ENCODE measurements around the gene KRTAP21-3. TPM values are rescaled to one million over a fixed set of nuclear protein-coding genes. Genes with fewer than 3 reads are reported as not detected.

Gene KRTAP21-3
- total RNA-seq, 1 experiment from 2014 or later: not detected

GRCh38 chr21:30676737-30677136 is 41.8 kb downstream of the KRTAP21-3 start:
- DNase-seq: peak; percentile 49

GRCh38 chr21:30674312-30674711 is 44.3 kb downstream of the KRTAP21-3 start:
- Histone ChIP-seq H3K4me1 (ENCODE audit: insufficient read depth, low read length) (no peaks in the 10 kb centered on the region), H3K27ac (ENCODE audit: low read length) (no peak overlapping the region), H4K20me1 (ENCODE audit: low read length) (no peaks in the 10 kb centered on the region), H3K9me2 (replicated peaks; ENCODE audit: low read length) (0 out of 2 replicates have a peak, but pooled peaks cover 5% of the 10 kb centered on the region), H3K9me3 (ENCODE audit: low read length) (no peaks in the 10 kb centered on the region), H2AFZ (ENCODE audit: low read length) (no peak overlapping the region), H3K4me3 (ENCODE audit: low read length) (no peak overlapping the region), H3K4me2 (ENCODE audit: low read length) (no peak overlapping the region), H3K27me3 (ENCODE audit: low read length) (no peaks in the 10 kb centered on the region), H3K9ac (ENCODE audit: low read length) (no peak overlapping the region), H3K79me2 (ENCODE audit: low read length) (no peaks in the 10 kb centered on the region), H3K36me3 (ENCODE audit: low read depth, low read length) (no peaks in the 10 kb centered on the region), H3F3A (ENCODE audit: low read length, unreplicated experiment) (no peaks in the 10 kb centered on the region)
- no TSS peak for BruUV-seq (replicated peaks)
- DNase-seq: no peak
- TF ChIP-seq EZH2phosphoT487 (IDR thresholded peaks at IDR 0.05; ENCODE audit: borderline replicate concordance, low read length) (no peak), EZH2 (IDR thresholded peaks at IDR 0.05; ENCODE audit: low read length, unreplicated experiment) (no peak)
- TF ChIP-seq, protein P1, sequence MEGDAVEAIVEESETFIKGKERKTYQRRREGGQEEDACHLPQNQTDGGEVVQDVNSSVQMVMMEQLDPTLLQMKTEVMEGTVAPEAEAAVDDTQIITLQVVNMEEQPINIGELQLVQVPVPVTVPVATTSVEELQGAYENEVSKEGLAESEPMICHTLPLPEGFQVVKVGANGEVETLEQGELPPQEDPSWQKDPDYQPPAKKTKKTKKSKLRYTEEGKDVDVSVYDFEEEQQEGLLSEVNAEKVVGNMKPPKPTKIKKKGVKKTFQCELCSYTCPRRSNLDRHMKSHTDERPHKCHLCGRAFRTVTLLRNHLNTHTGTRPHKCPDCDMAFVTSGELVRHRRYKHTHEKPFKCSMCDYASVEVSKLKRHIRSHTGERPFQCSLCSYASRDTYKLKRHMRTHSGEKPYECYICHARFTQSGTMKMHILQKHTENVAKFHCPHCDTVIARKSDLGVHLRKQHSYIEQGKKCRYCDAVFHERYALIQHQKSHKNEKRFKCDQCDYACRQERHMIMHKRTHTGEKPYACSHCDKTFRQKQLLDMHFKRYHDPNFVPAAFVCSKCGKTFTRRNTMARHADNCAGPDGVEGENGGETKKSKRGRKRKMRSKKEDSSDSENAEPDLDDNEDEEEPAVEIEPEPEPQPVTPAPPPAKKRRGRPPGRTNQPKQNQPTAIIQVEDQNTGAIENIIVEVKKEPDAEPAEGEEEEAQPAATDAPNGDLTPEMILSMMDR (conservative IDR thresholded peaks at IDR 0.05; ENCODE audit: low read depth, low read length): no peak
- ChIA-PET CTCF (no interaction called here), POLR2A (ENCODE audit: unreplicated experiment) (no interaction called here)
- intact Hi-C loops (cut with micrococcal nuclease): no loop called here
- peak; percentile 83 for ATAC-seq

More at GRCh38 chr21:30676737-30677136, 41.8 kb downstream of the KRTAP21-3 start:
- no peak overlapping the region for H3K27ac ChIP-seq (ENCODE audit: low read length)
- H4K20me1 ChIP-seq (ENCODE audit: low read length): no peaks in the 10 kb centered on the region
- no peak overlapping the region for H2AFZ ChIP-seq (ENCODE audit: low read length)
- H3K4me2 ChIP-seq (ENCODE audit: low read length): no peak overlapping the region
- POLR2A ChIA-PET (ENCODE audit: unreplicated experiment): no interaction called here
- no peaks in the 10 kb centered on the region for H3K27me3 ChIP-seq (ENCODE audit: low read length)
- H3K9me3 ChIP-seq (ENCODE audit: low read length): no peaks in the 10 kb centered on the region
- peak; percentile 27 for ATAC-seq
- H3K79me2 ChIP-seq (ENCODE audit: low read length): no peaks in the 10 kb centered on the region
- no peaks in the 10 kb centered on the region for H3K36me3 ChIP-seq (ENCODE audit: low read depth, low read length)
- no TSS peak for BruUV-seq (replicated peaks)
- H3K4me3 ChIP-seq (ENCODE audit: low read length): no peak overlapping the region
- CTCF ChIA-PET: no interaction called here
- TF ChIP-seq, protein P1 (conservative IDR thresholded peaks at IDR 0.05; ENCODE audit: low read depth, low read length): no peak
- TF ChIP-seq EZH2phosphoT487 (IDR thresholded peaks at IDR 0.05; ENCODE audit: borderline replicate concordance, low read length) (no peak), EZH2 (IDR thresholded peaks at IDR 0.05; ENCODE audit: low read length, unreplicated experiment) (no peak)
- no peaks in the 10 kb centered on the region for H3F3A ChIP-seq (ENCODE audit: low read length, unreplicated experiment)
- H3K4me1 ChIP-seq (ENCODE audit: insufficient read depth, low read length): no peaks in the 10 kb centered on the region
- H3K9me2 ChIP-seq (replicated peaks; ENCODE audit: low read length): 0 out of 2 replicates have a peak, but pooled peaks cover 5% of the 10 kb centered on the region
- intact Hi-C loops (cut with micrococcal nuclease): no loop called here
- no peak overlapping the region for H3K9ac ChIP-seq (ENCODE audit: low read length)

GRCh38 chr21:30672985-30673650 is 45.5 kb downstream of the KRTAP21-3 start:
- intact Hi-C loops (cut with micrococcal nuclease): no loop called here
- H3K4me3 ChIP-seq (ENCODE audit: low read length): no peak overlapping the region
- no peak overlapping the region for H2AFZ ChIP-seq (ENCODE audit: low read length)
- ChIA-PET POLR2A (ENCODE audit: unreplicated experiment) (interaction anchor here (0.6 kb wide), 1 partner anchor 23 kb away, joined by 8 read pairs; no protein-coding TSS in a partner anchor), CTCF (no interaction called here)
- no peak overlapping the region for H3K9ac ChIP-seq (ENCODE audit: low read length)
- H3F3A ChIP-seq (ENCODE audit: low read length, unreplicated experiment): no peaks in the 10 kb centered on the region
- TF ChIP-seq EZH2 (IDR thresholded peaks at IDR 0.05; ENCODE audit: low read length, unreplicated experiment): no peak
- no TSS peak for BruUV-seq (replicated peaks)
- no peak for ATAC-seq
- H3K9me3 ChIP-seq (ENCODE audit: low read length): no peaks in the 10 kb centered on the region
- H3K27me3 ChIP-seq (ENCODE audit: low read length): no peaks in the 10 kb centered on the region
- H3K9me2 ChIP-seq (replicated peaks; ENCODE audit: low read length): no peaks in the 10 kb centered on the region
- no peak overlapping the region for H3K4me2 ChIP-seq (ENCODE audit: low read length)
- no peaks in the 10 kb centered on the region for H3K4me1 ChIP-seq (ENCODE audit: insufficient read depth, low read length)
- DNase-seq: no peak
- no peaks in the 10 kb centered on the region for H3K36me3 ChIP-seq (ENCODE audit: low read depth, low read length)
- no peaks in the 10 kb centered on the region for H4K20me1 ChIP-seq (ENCODE audit: low read length)
- H3K27ac ChIP-seq (ENCODE audit: low read length): no peak overlapping the region
- no peaks in the 10 kb centered on the region for H3K79me2 ChIP-seq (ENCODE audit: low read length)
